ENCODE data around the gene PIK3R4.

GRCh38 chr3:130711565-130712324, 34.9 kb downstream of the PIK3R4 start:
- TF ChIP-seq CTCF (IDR thresholded peaks at IDR 0.05), result no peak
- TF ChIP-seq POLR2AphosphoS5 (IDR thresholded peaks at IDR 0.05), result no peak

All from breast epithelium (tissue), 3 donors.